Measurements from ENCODE around the gene PMEPA1.

PMEPA1 gene

DNA sequence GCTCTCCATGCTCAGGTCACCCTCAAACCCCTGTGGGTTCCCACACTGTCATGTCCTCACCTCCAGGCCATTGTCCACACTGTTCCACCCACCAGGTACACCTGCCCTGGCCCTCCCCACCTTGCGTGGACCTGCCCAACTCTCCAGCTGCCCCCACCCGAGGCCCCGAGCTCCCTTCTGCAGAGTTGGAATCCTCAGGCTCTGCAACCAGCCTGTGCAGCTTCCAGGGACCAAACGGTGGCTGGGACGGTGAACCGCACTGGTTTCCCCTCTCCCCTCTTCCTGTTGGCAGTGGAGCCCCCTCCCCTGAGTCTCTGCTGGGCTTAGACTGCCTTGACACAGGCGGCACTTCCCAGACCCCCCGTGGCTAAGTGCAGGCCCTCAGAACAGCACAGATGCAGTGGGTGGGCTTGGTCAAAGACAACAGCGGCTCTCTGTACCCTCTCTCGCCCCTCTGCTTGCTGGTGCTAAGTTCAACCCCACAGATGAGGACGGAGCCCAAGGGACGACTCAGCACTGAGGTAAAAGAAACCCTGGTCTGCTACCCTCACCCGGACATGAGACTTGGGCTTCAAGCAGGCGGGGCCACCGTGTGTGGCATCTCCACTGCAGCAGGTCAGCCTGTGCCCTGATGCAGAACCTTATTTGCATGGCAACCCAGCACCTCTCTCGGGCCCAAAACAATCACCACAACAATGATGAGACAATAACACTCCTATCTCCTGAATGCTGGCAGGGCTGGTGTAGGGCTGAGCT, 100.6 kb downstream of the PMEPA1 start:
- DNase-seq (ENCODE audit: low spot score): no peak

DNA sequence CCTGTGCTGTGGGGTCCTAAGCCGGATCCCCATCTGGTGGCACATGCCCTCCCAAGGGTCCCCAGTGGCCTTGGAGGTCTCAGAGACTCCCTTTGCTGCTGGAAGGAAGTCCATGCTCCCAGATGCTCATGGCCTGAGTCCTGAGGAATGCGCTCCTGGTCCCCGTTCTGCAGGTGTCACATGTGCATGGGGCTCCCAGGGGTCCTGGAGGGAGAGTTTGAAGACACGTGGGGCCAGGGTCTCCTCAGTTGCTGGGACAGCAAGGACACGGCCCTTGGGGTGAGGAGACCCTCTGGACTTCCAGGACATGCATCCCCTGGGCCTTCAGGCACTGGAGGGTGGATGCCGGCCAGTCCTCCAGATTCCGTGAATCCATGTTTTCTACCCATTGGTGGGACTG, 101.3 kb downstream of the PMEPA1 start:
- DNase-seq (ENCODE audit: low spot score): no peak

DNA sequence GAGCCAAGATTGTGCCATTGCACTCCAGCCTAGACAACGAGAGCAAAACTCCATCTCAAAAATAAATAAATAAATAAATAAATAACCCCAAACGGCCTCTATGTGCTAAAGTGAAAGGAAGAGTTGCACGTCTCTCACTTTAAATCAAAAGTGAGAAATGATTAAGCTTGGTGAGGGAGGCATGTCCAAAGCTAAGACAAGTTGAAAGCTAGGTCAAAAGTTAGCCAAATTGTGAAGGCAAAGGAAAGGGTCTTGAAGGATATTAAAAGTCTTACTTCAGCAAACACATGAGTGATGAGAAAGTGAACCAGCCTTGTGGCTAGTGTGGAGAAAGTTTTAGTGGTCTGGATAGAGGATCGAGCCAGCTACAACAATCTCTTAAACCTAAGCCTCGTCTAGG, 103.9 kb downstream of the PMEPA1 start:
- DNase-seq (ENCODE audit: low spot score): no peak

DNA sequence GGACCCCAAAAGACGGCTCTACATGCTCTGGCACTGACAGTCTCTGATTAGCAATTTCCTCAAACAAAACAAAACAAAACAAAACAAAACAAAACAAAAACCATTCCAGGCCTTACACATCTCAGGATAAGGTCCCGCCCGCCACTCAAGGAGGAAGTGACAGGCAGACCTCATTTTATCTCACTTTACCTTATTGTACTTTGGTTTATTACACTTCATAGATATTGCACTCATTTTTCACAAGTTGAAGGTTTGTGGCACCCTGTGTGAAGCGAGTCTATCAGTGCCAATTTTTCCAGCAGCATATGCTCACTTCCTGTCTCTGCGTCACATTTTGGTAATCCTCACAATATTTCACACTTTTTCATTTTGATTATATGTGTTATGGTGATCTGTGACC, 104.8 kb downstream of the PMEPA1 start:
- DNase-seq (ENCODE audit: low spot score): no peak

DNA sequence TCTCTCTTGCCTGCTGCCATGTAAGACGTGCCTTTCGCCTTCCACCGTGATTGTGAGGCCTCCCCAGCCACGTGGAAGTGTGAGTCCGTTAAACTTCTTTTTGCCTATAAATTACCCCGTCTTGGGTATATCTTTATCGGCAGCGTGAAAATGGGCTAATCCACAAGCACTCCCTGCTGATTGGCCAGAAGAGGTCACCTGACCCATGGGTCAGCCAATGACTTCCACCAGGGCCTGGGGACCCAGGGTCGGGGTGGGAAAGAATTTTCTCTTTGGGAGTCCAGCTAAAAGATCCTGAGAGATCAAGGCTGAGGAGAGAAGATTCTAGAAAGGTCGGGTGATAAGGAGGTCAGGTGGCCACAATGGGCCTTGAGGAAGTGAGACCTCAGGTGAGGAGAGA, 106.7 kb downstream of the PMEPA1 start:
- no peak for DNase-seq (ENCODE audit: low spot score)

DNA sequence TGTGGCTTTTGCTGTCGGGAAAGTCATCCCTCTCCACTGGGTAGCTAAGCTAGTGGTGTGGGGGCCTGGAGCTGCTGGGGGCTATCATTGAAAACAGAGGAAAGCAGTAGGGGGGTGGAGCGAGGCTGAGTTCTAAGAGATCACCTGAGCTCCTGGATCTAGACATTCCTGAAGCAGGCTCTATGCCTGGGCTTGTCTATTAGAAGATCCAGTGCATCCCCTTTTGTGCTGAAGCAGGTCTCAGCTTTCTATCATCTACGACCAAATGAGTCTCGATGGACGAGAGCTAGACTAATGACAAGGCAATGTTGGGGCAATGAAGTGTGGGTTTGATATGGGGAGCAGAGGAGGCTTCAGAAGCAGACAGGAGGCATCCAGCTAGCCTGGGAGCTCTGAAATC, 108.1 kb downstream of the PMEPA1 start:
- no peak for DNase-seq (ENCODE audit: low spot score)

DNA sequence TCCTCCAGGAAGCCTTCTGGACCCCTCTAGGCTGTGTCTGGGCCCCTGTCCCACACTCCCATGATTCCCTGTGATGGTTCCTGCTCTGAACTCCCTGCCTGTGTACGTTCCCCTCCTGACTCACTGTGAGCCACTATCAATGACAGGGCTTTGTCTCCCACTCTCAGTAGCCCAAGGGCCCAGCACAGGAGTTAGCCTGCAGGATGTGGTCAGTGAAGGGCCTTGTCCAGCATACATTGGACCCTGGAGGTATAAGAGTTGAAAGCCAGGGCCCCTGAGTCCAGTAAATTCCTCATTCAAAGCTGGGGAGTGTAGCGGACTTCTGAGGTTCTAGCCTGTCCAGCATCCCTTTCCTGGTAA, 108.6 kb downstream of the PMEPA1 start:
- no peak for DNase-seq (ENCODE audit: low spot score)

DNA sequence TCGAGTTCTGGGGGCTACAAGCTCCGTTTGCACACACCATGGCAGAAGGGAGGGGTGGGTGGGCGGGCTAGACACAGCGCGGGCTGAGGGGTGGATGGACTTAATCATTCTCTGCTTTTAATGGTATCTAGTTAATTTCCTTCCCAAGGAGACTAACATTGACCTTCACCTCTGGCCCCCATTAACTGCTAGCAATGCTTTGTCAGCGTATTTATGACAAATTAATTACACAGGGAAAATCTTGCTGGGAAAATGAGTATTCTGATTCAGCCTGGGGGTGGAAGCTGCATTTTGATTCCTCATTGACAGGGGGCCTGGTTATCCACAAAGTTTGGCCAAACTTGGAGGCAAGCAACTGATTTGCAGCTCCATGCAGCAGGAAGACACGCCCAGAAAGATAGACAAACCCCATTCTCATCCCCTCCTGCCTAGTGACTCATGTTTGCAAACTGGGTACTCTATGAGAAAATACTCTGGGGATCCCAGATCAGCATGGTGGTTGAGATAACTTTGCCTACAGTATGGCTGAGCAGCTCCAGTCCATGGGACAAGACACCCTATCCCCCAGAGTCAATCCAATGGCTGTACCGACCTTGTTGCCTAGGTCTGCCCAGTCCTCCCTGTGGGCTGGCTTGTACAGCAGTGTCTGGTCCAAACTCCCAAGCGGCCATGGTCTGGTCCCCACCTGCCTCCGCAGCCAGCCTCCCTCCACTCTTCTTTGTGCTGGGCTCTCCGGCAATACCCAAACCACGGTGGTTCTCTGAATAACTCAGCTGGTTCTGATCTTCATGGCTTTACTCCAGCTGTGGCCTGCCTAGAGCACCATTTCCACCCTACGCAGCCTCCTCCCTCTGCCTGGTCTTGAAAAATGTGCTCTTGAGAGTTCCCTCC, 109.2 kb downstream of the PMEPA1 start:
- DNase-seq (ENCODE audit: low spot score): no peak

DNA sequence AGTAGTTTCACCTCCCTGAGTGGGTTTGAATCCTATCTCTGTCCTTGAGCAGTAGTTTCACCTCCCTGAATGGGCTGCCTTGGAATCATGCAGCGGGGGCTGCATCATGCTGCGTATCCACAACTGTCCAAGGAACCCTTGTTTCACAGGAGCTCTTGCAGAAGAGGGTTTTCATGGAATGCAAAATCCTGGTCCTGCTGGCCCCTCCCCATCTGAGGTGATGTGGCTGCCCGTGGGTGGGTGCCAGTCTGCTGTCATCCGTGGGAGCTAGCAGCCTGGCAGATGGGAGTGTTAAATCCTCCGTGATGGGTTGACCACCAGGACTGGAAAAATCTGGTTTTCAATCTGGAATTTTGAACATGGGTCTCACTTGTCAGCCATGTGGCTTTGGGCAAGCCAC, 111.3 kb downstream of the PMEPA1 start:
- no peak for DNase-seq (ENCODE audit: low spot score)

Measured in hematopoietic multipotent progenitor cell treated with erythropoietin and hydrocortisone succinate and interleukin-3 and kit ligand, for 15 days (in vitro differentiated cells).